NCI-H187 (cell line): ENCODE data around the gene DENND1A.

Experiments used
- DNase-seq, 2 experiments: peaks; one replicate each; lab custom pipeline; 2025; lab: John Stamatoyannopoulos, UW

DENND1A gene

GRCh38 chr9:123865226-123866000 is 64.5 kb downstream of the DENND1A start:
- DNase-seq: no peak

- no peak for DNase-seq
Observed at GRCh38 chr9:123864251-123864650, 65.7 kb downstream of the DENND1A start.

- no peak for DNase-seq
Observed at GRCh38 chr9:123863164-123863855, 66.6 kb downstream of the DENND1A start.

- DNase-seq: no peak
Observed at GRCh38 chr9:123861756-123862120, 68.2 kb downstream of the DENND1A start.

GRCh38 chr9:123861086-123861755 is 68.7 kb downstream of the DENND1A start:
- DNase-seq: no peak

- DNase-seq: no peak
Observed at GRCh38 chr9:123860603-123861002, 69.3 kb downstream of the DENND1A start.

- DNase-seq: no peak
Observed at GRCh38 chr9:123852403-123852802, 77.5 kb downstream of the DENND1A start.

- no peak for DNase-seq
Observed at GRCh38 chr9:123851851-123852250, 78.1 kb downstream of the DENND1A start.

GRCh38 chr9:123848447-123849085 is 81.4 kb downstream of the DENND1A start:
- no peak for DNase-seq

GRCh38 chr9:123846966-123847365 is 83.0 kb downstream of the DENND1A start:
- DNase-seq: no peak

GRCh38 chr9:123843703-123844102 is 86.2 kb downstream of the DENND1A start:
- DNase-seq: no peak

- DNase-seq: no peak
Observed at GRCh38 chr9:123835821-123836220, 94.1 kb downstream of the DENND1A start.

GRCh38 chr9:123834889-123835562 is 94.9 kb downstream of the DENND1A start:
- no peak for DNase-seq

GRCh38 chr9:123834218-123834888 is 95.6 kb downstream of the DENND1A start:
- no peak for DNase-seq

GRCh38 chr9:123832858-123833650 is 96.9 kb downstream of the DENND1A start:
- DNase-seq: no peak

- DNase-seq: no peak
Observed at GRCh38 chr9:123832176-123832575, 97.8 kb downstream of the DENND1A start.

GRCh38 chr9:123828449-123828848 is 101.5 kb downstream of the DENND1A start:
- DNase-seq: no peak

GRCh38 chr9:123825342-123826060 is 104.4 kb downstream of the DENND1A start:
- no peak for DNase-seq

- DNase-seq: no peak
Observed at GRCh38 chr9:123823194-123823947, 106.6 kb downstream of the DENND1A start.
